IPS-15b (cell line): ENCODE measurements around the gene PRR14L.
"Not testable (repeated sequence)": the region's sequence is repeated elsewhere in the genome, so short reads cannot be mapped to it uniquely, and the experiment has no call there.

ENCODE experiments used
- H3K27me3 ChIP-seq: one replicate; pipeline ENCODE4 v1.6.1; 2013; ENCODE audit warnings: low read length; ENCODE audit not compliant: control insufficient read depth, insufficient read depth
- H3K36me3 ChIP-seq: one replicate; pipeline ENCODE4 v1.6.1; 2013; ENCODE audit warnings: low read length; ENCODE audit not compliant: control insufficient read depth, insufficient read depth
- H3K4me1 ChIP-seq: one replicate; pipeline ENCODE4 v1.6.1; 2013; ENCODE audit warnings: mild to moderate bottlenecking, low read length; ENCODE audit not compliant: control insufficient read depth, insufficient read depth
- H3K4me3 ChIP-seq: one replicate; pipeline ENCODE4 v1.5.1; 2013; ENCODE audit warnings: low read depth, low read length
- H3K9ac ChIP-seq: one replicate; pipeline ENCODE4 v1.6.1; 2013; ENCODE audit warnings: low read depth, mild to moderate bottlenecking, low read length
- H3K9me3 ChIP-seq: one replicate; pipeline ENCODE4 v1.6.1; 2013; ENCODE audit warnings: mild to moderate bottlenecking, low read length; ENCODE audit not compliant: control insufficient read depth, insufficient read depth

The PRR14L gene

DNA sequence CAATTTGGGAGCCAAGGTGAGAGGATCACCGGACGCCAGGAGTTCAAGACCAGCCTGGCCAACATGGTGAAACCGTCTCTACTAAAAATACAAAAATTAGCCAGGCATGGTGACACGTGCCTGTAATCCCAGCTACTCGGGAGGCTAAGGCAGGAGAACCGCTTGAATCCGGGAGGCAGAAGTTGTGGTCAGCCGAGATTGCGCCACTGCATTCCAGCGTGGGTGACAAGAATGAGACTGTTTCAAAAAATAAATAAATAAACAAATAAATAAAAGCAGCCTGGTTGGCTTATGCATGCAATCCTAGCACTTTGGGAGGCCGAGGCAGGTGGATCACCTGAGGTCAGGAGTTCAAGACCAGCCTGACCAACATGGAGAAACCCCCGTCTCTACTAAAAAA, 38.7 kb downstream of the PRR14L start:
- H3K9me3 ChIP-seq, H3K4me3 ChIP-seq, H3K4me1 ChIP-seq, H3K9ac ChIP-seq, H3K27me3 ChIP-seq: not testable (repeated sequence)
- peaks cover 31% of the 10 kb centered on the region for H3K36me3 ChIP-seq

- no peaks in the 10 kb centered on the region for H3K9me3 ChIP-seq
- no peak overlapping the region for H3K4me3 ChIP-seq
- H3K36me3 ChIP-seq: peaks cover 31% of the 10 kb centered on the region
- H3K9ac ChIP-seq: no peak overlapping the region
- H3K27me3 ChIP-seq: no peaks in the 10 kb centered on the region
- no peaks in the 10 kb centered on the region for H3K4me1 ChIP-seq
Observed at GRCh38 chr22:31707519-31707918, 42.4 kb downstream of the PRR14L start.

- no peaks in the 10 kb centered on the region for H3K27me3 ChIP-seq
- no peaks in the 10 kb centered on the region for H3K4me1 ChIP-seq
- H3K9ac ChIP-seq: no peak overlapping the region
- H3K9me3 ChIP-seq: no peaks in the 10 kb centered on the region
- H3K36me3 ChIP-seq: peaks cover 24% of the 10 kb centered on the region
- H3K4me3 ChIP-seq: no peak overlapping the region
Observed at GRCh38 chr22:31695423-31695822, 54.5 kb downstream of the PRR14L start.

DNA sequence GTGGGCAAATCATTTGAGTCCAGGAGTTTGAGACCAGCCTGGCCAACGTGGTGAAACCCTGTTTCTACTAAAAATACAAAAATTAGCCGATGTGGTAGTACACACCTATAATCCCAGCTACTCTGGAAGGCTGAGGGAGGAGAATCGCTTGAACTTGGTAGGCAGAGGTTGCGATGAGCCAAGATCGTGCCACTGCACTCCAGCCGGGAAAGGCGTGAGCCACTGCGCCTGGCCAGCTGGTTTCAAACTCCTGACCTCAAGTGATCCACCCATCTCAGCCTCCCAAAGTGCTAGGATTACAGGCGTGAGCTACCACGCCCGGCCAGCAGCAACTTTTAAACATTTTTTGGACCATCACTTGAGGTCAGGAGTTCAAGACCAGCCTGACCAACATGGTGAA, 55.9 kb downstream of the PRR14L start:
- H3K9ac ChIP-seq, H3K4me3 ChIP-seq, H3K9me3 ChIP-seq, H3K4me1 ChIP-seq, H3K27me3 ChIP-seq: not testable (repeated sequence)
- peaks cover 24% of the 10 kb centered on the region for H3K36me3 ChIP-seq

GRCh38 chr22:31692186-31692886, 57.6 kb downstream of the PRR14L start:
- H3K4me3 ChIP-seq: no peak overlapping the region
- H3K27me3 ChIP-seq: no peaks in the 10 kb centered on the region
- no peak overlapping the region for H3K9ac ChIP-seq
- no peaks in the 10 kb centered on the region for H3K4me1 ChIP-seq
- peaks cover 25% of the 10 kb centered on the region for H3K36me3 ChIP-seq
- H3K9me3 ChIP-seq: no peaks in the 10 kb centered on the region

GRCh38 chr22:31691408-31691807, 58.5 kb downstream of the PRR14L start:
- no peaks in the 10 kb centered on the region for H3K4me1 ChIP-seq
- no peaks in the 10 kb centered on the region for H3K9me3 ChIP-seq
- H3K9ac ChIP-seq: no peak overlapping the region
- H3K4me3 ChIP-seq: no peak overlapping the region
- H3K27me3 ChIP-seq: no peaks in the 10 kb centered on the region
- H3K36me3 ChIP-seq: peaks cover 28% of the 10 kb centered on the region

DNA sequence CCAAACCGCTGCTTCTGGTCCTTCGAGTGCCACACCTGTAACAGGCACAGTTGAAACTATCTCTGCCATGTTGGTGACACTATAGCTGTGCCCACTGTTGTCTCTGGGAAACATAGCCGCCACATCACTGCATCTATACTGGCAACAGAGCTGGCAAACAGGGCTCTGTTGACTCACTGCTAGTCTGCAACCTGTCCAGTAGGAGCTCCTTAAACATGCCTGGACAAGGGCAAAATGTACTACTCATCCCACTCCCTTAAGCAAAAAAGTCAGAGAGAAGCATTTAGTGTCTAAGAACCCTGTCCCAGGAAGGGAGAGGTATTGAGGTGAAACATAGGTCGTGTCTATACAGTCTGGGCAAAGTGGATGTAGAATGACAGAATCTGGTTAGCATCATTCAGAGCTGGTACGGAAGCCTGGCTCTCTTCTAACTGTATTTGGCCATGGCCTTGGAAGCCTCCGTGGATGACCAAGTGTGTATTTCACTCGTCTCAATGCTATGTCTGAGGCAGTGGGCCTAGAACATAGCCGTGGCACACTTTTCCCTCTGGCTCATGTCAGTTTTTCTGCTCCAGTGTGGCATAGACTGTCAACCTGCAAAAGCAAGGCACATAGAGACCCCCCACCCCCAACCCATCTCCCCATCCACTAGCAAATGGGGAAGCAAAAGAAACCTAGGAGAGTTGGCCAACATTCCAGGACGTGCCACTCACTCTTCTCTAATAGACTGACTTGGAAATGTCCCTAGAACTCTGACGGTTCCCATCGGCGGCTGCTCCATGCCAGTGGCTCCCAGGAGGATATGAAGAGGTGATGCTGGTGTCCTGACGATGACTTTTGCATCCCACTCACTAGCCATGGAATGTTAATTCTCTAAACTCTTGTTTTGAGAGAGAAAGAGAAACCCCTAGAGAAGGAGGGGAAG, 66.5 kb downstream of the PRR14L start:
- Histone ChIP-seq H3K4me3 (no peak overlapping the region), H3K4me1 (no peaks in the 10 kb centered on the region), H3K36me3 (peaks cover 26% of the 10 kb centered on the region), H3K27me3 (no peaks in the 10 kb centered on the region), H3K9me3 (no peaks in the 10 kb centered on the region), H3K9ac (no peak overlapping the region)

DNA sequence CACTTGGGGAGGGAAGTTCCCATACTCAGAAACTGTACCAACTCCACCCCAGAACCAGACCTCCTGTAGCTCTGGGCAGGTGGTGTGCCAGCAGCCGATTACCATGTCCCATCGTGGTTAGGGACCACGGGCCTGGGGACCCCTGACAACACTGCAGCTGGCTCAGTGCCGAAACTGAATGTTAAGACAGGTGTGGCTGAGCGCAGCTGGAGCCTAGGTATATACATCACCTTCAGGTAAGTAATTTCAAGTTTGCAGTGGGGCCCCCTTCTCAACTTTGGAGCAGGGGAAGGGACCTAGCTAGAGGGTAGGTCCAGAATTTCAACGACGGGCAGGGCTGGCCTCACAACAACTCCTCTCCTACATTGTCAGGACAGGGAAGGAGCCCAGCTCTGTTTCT, 67.2 kb downstream of the PRR14L start:
- H3K9me3 ChIP-seq: no peaks in the 10 kb centered on the region
- peaks cover 23% of the 10 kb centered on the region for H3K36me3 ChIP-seq
- H3K4me3 ChIP-seq: no peak overlapping the region
- H3K9ac ChIP-seq: no peak overlapping the region
- no peaks in the 10 kb centered on the region for H3K4me1 ChIP-seq
- H3K27me3 ChIP-seq: no peaks in the 10 kb centered on the region

DNA sequence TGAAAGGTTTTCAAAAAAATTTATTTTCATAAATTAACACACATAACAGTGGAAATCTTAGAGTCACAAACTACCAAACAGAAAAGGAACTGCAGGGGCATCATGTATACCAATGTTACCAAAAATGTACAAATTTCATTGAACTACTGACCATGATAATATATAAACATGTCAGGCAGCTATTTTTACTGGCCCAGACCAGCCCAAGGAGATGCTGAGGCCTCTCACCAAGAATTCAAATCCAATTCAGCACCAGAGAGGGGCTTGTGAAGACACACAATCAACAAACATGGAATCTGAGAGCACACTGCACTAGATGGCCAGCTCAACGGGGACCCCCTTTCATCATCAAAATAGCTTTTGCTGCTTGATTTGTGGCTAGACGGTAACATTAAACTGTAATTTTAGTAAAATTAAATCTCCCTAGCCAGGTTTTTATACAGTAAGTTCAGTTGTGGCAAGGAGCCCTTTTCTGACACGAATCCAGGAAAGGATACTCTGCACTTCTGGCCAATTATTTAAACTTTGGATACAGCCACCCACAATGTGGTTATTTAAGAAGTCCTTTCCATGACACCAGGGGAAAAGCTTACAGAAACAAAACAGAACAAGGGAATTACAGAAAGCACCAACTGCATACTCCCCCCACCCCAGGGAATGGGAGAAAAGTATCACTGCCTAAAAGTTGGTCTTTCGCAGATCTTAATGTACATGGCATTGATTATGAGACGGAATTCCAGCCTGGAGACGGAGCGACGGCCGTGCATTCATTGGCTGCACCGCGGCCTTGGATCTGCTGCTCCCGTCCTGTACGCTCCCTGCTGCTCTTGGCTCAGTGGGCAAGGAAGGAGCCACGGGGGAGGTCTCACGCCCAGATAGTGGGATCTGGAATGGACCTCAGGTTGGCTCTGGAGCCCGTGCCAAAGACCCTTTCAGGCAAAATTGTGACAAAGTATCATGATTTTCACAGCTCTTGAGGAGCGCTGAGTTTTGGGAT, 68.3 kb downstream of the PRR14L start:
- no peaks in the 10 kb centered on the region for H3K4me1 ChIP-seq
- no peaks in the 10 kb centered on the region for H3K9me3 ChIP-seq
- H3K27me3 ChIP-seq: no peaks in the 10 kb centered on the region
- H3K4me3 ChIP-seq: no peak overlapping the region
- no peak overlapping the region for H3K9ac ChIP-seq
- peaks cover 21% of the 10 kb centered on the region for H3K36me3 ChIP-seq

GRCh38 chr22:31680861-31681341, 69.0 kb downstream of the PRR14L start:
- Histone ChIP-seq H3K4me1 (no peaks in the 10 kb centered on the region), H3K9ac (no peak overlapping the region), H3K9me3 (no peaks in the 10 kb centered on the region), H3K27me3 (no peaks in the 10 kb centered on the region), H3K36me3 (peaks cover 21% of the 10 kb centered on the region), H3K4me3 (no peak overlapping the region)

- H3K4me1 ChIP-seq: no peaks in the 10 kb centered on the region
- no peaks in the 10 kb centered on the region for H3K27me3 ChIP-seq
- peaks cover 5% of the 10 kb centered on the region for H3K36me3 ChIP-seq
- H3K9me3 ChIP-seq: no peaks in the 10 kb centered on the region
- no peak overlapping the region for H3K9ac ChIP-seq
- no peak overlapping the region for H3K4me3 ChIP-seq
Observed at GRCh38 chr22:31678748-31679147, 71.2 kb downstream of the PRR14L start.
